ENCODE results near the gene RRAGC.

Gene RRAGC

GRCh38 chr1:38867208-38867607 lies 7.6 kb upstream of the RRAGC start:
- TF ChIP-seq CTCF (IDR thresholded peaks at IDR 0.05; ENCODE audit: unreplicated experiment in 3 of 3) = no peak
- no peaks in the 10 kb centered on the region for H3K27me3 Mint-ChIP-seq (ENCODE audit: low read depth)
- no peak overlapping the region for H3K27ac Mint-ChIP-seq
- peaks cover 16% of the 10 kb centered on the region for H3K36me3 Mint-ChIP-seq (ENCODE audit: low read depth)
- H3K4me1 Mint-ChIP-seq = peaks cover 16% of the 10 kb centered on the region
- H3K4me3 Mint-ChIP-seq = no peak overlapping the region
- H3K9me3 Mint-ChIP-seq = no peaks in the 10 kb centered on the region

- H3K4me3 Mint-ChIP-seq = no peak overlapping the region
- no peak for TF ChIP-seq CTCF (IDR thresholded peaks at IDR 0.05; ENCODE audit: unreplicated experiment in 3 of 3)
- peaks cover 16% of the 10 kb centered on the region for H3K36me3 Mint-ChIP-seq (ENCODE audit: low read depth)
- no peaks in the 10 kb centered on the region for H3K9me3 Mint-ChIP-seq
- H3K4me1 Mint-ChIP-seq = peaks cover 25% of the 10 kb centered on the region
- no peaks in the 10 kb centered on the region for H3K27me3 Mint-ChIP-seq (ENCODE audit: low read depth)
- H3K27ac Mint-ChIP-seq = no peak overlapping the region
Measured at GRCh38 chr1:38865112-38865715, 5.6 kb upstream of the RRAGC start.

DNA sequence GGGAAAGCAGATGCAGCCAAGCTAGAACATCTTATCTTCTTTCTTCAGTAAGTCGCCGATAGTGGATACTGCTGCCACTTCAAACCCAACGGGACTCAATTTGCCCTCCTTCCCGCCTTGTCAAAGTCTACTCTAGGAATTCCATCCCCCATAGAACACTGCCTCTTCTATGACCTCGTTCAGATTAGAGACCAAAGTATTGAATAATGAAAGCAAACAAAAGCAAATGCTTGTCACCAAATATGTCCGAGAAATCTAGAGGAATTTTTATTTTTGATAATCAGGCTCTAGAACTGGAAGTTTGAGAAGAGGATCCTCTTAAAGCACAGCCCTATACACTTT lies 853 bp upstream of the RRAGC start:
- H3K27me3 Mint-ChIP-seq (ENCODE audit: low read depth) = no peaks in the 10 kb centered on the region
- no peak for TF ChIP-seq CTCF (IDR thresholded peaks at IDR 0.05; ENCODE audit: unreplicated experiment in 3 of 3)
- H3K4me1 Mint-ChIP-seq = peaks cover 34% of the 10 kb centered on the region
- H3K9me3 Mint-ChIP-seq = no peaks in the 10 kb centered on the region
- H3K36me3 Mint-ChIP-seq (ENCODE audit: low read depth) = peaks cover 22% of the 10 kb centered on the region
- H3K4me3 Mint-ChIP-seq = peak overlapping the region; percentile 91 to 97 (median 95)
- H3K27ac Mint-ChIP-seq = peak overlapping the region; percentile 54 to 89 (median 65)

- Mint-ChIP-seq H3K4me3 (peak overlapping the region; percentile 91 to 97 (median 95)), H3K9me3 (no peaks in the 10 kb centered on the region), H3K4me1 (peaks cover 34% of the 10 kb centered on the region), H3K27me3 (ENCODE audit: low read depth) (no peaks in the 10 kb centered on the region), H3K27ac (peak overlapping the region in 2 of 3 experiments; percentile 62 to 65), H3K36me3 (ENCODE audit: low read depth) (peaks cover 33% of the 10 kb centered on the region)
- TF ChIP-seq CTCF (IDR thresholded peaks at IDR 0.05; ENCODE audit: unreplicated experiment in 3 of 3) = no peak
Measured at GRCh38 chr1:38858833-38859560, 575 bp downstream of the RRAGC start.

DNA sequence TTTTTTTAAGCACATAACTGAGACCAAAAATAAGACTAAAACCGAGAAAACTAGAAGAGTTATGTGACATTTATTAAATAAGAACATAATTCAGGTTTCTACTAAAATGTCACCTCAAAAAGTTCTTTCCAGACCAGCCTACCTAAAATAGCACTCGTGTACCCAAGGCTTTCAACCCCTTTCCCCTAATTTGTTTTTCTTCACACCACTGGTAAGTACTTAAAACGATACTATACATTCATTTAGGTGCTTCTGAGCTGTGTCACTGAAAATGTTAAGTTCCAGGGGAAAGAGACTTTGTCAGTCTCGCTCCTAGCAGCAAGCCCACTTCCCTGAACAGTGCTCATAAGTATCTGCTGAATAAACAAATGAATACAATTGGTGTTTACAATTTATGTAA lies 6.8 kb downstream of the RRAGC start:
- TF ChIP-seq CTCF (IDR thresholded peaks at IDR 0.05; ENCODE audit: unreplicated experiment in 3 of 3) = no peak
- Mint-ChIP-seq H3K27ac (no peak overlapping the region), H3K27me3 (ENCODE audit: low read depth) (no peaks in the 10 kb centered on the region), H3K4me1 (peaks cover 5% of the 10 kb centered on the region), H3K36me3 (ENCODE audit: low read depth) (peaks cover 56% of the 10 kb centered on the region), H3K4me3 (no peak overlapping the region), H3K9me3 (no peaks in the 10 kb centered on the region)

- no peak for TF ChIP-seq CTCF (IDR thresholded peaks at IDR 0.05; ENCODE audit: unreplicated experiment in 3 of 3)
- H3K4me1 Mint-ChIP-seq = no peaks in the 10 kb centered on the region
- H3K27me3 Mint-ChIP-seq (ENCODE audit: low read depth) = no peaks in the 10 kb centered on the region
- no peak overlapping the region for H3K4me3 Mint-ChIP-seq
- no peak overlapping the region for H3K27ac Mint-ChIP-seq
- H3K9me3 Mint-ChIP-seq = no peaks in the 10 kb centered on the region
- peaks cover 65% of the 10 kb centered on the region for H3K36me3 Mint-ChIP-seq (ENCODE audit: low read depth)
Measured at GRCh38 chr1:38848071-38848470, 11.5 kb downstream of the RRAGC start.
